ENCODE results near the gene MAP3K20. TPM values are rescaled to one million over a fixed set of nuclear protein-coding genes. Genes with fewer than 3 reads are reported as not detected.
"Not testable (repeated sequence)": the region's sequence is repeated elsewhere in the genome, so short reads cannot be mapped to it uniquely, and the experiment has no call there.

Gene MAP3K20
- total and polyA plus RNA-seq, 4 donors, result 25.6 to 109 (median 56.5) TPM

GRCh38 chr2:173248381-173248780 is 172.7 kb downstream of the MAP3K20 start:
- Histone ChIP-seq H3K36me3 (ENCODE audit: control insufficient read depth in 1 of 2, insufficient read depth in 2 of 2, low read length in 1 of 2) (peaks cover 0 to 2% of the 10 kb centered on the region in 2 donors), H3K27ac (ENCODE audit: low read depth in 1 of 2, low read length in 2 of 2) (no peak overlapping the region), H3K9me3 (ENCODE audit: control insufficient read depth, low read length) (no peaks in the 10 kb centered on the region), H3K4me3 (ENCODE audit: low read length in 2 of 2) (no peak overlapping the region), H3K4me1 (ENCODE audit: control insufficient read depth in 1 of 2, insufficient read depth in 2 of 2, low read length in 2 of 2) (no peaks in the 10 kb centered on the region), H3K27me3 (ENCODE audit: control insufficient read depth in 1 of 2, insufficient read depth in 2 of 2, low read length in 1 of 2) (no peaks in the 10 kb centered on the region)
- no peak for DNase-seq
- no peak for ATAC-seq (ENCODE audit: low FRiP score)
- 88 to 93% methylated on average over 2 of the region's 2 CpGs for WGBS, 2 donors
- intact Hi-C loops (cut with DNase I), result no loop called here

DNA sequence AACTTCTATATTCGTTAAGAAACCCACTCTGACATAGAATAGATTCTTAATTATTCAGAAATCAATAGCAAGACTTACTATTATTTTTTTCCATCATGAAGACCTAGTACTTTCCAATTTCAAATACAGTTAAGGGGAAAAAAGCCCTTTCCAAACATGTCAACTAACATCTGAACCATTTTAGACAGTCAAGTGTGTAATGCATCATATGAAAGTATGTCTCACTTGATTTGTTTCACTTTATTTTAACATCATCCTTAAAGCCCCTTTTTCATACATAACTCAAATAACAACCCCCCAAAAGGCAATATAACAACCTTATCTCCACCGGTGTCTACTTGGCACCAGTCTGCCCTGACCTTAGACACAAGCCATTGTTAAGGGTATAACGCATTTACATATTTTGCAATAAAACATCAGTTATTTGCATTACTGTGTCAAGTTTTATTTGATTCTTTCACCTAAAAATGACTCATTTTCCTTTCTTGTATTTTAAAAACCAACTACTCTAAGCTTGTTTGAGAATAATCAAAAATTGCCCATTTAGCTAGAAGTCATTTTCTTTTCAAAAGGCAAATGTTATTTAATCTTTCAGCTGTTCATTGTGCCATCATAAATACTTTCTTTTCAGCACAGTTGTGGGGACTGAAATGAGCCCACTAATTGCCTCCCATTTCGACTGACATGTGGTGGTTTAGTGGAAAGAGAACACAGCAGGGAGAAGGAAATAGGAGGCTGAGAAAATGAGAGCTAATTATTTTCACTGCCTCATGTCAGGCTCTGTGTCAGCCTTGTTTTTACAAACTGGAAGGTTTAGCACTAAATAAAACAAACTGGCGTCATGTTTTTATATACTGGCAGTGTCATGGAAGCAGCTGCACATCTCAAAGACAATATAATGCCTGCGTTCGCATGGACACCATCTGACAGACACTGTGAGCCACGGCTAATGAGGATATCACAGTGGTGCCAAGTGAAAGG is 174.3 kb downstream of the MAP3K20 start:
- 82 to 87% methylated on average over 8 of the region's 8 CpGs for WGBS, 2 donors
- no peaks in the 10 kb centered on the region for H3K27me3 ChIP-seq (ENCODE audit: control insufficient read depth in 1 of 2, insufficient read depth in 2 of 2, low read length in 1 of 2)
- ATAC-seq (ENCODE audit: low FRiP score) (no peak), DNase-seq (no peak)
- no peaks in the 10 kb centered on the region for H3K36me3 ChIP-seq (ENCODE audit: control insufficient read depth in 1 of 2, insufficient read depth in 2 of 2, low read length in 1 of 2)
- no peaks in the 10 kb centered on the region for H3K9me3 ChIP-seq (ENCODE audit: control insufficient read depth, low read length)
- no peak overlapping the region for H3K27ac ChIP-seq (ENCODE audit: low read depth in 1 of 2, low read length in 2 of 2)
- intact Hi-C loops (cut with DNase I), result no loop called here
- H3K4me3 ChIP-seq (ENCODE audit: low read length in 2 of 2), result no peak overlapping the region
- no peaks in the 10 kb centered on the region for H3K4me1 ChIP-seq (ENCODE audit: control insufficient read depth in 1 of 2, insufficient read depth in 2 of 2, low read length in 2 of 2)

GRCh38 chr2:173251225-173251624 is 175.6 kb downstream of the MAP3K20 start:
- no peaks in the 10 kb centered on the region for H3K36me3 ChIP-seq (ENCODE audit: control insufficient read depth in 1 of 2, insufficient read depth in 2 of 2, low read length in 1 of 2)
- H3K27ac ChIP-seq (ENCODE audit: low read depth in 1 of 2, low read length in 2 of 2), result no peak overlapping the region
- no peaks in the 10 kb centered on the region for H3K27me3 ChIP-seq (ENCODE audit: control insufficient read depth in 1 of 2, insufficient read depth in 2 of 2, low read length in 1 of 2)
- no peaks in the 10 kb centered on the region for H3K4me1 ChIP-seq (ENCODE audit: control insufficient read depth in 1 of 2, insufficient read depth in 2 of 2, low read length in 2 of 2)
- H3K9me3 ChIP-seq (ENCODE audit: control insufficient read depth, low read length), result no peaks in the 10 kb centered on the region
- intact Hi-C loops (cut with DNase I), result no loop called here
- DNase-seq, result no peak
- ATAC-seq (ENCODE audit: low FRiP score), result no peak
- no peak overlapping the region for H3K4me3 ChIP-seq (ENCODE audit: low read length in 2 of 2)
- WGBS, 2 donors, result 97 to 100% methylated on average over 2 of the region's 2 CpGs

- DNase-seq (no peak), ATAC-seq (ENCODE audit: low FRiP score) (no peak)
- H3K4me1 ChIP-seq (ENCODE audit: control insufficient read depth in 1 of 2, insufficient read depth in 2 of 2, low read length in 2 of 2), result no peaks in the 10 kb centered on the region
- no peak overlapping the region for H3K27ac ChIP-seq (ENCODE audit: low read depth in 1 of 2, low read length in 2 of 2)
- no peaks in the 10 kb centered on the region for H3K27me3 ChIP-seq (ENCODE audit: control insufficient read depth in 1 of 2, insufficient read depth in 2 of 2, low read length in 1 of 2)
- H3K9me3 ChIP-seq (ENCODE audit: control insufficient read depth, low read length), result no peaks in the 10 kb centered on the region
- WGBS, 2 donors, result 88 to 92% methylated on average over 5 of the region's 5 CpGs
- H3K36me3 ChIP-seq (ENCODE audit: control insufficient read depth in 1 of 2, insufficient read depth in 2 of 2, low read length in 1 of 2), result no peaks in the 10 kb centered on the region
- no peak overlapping the region for H3K4me3 ChIP-seq (ENCODE audit: low read length in 2 of 2)
- intact Hi-C loops (cut with DNase I), result no loop called here
Observed at GRCh38 chr2:173252581-173252980, 176.9 kb downstream of the MAP3K20 start.

- no peak for DNase-seq
- ATAC-seq (ENCODE audit: low FRiP score), result no peak
- Histone ChIP-seq H3K27ac (ENCODE audit: low read depth in 1 of 2, low read length in 2 of 2) (no peak overlapping the region), H3K9me3 (ENCODE audit: control insufficient read depth, low read length) (no peaks in the 10 kb centered on the region), H3K36me3 (ENCODE audit: control insufficient read depth in 1 of 2, insufficient read depth in 2 of 2, low read length in 1 of 2) (peaks cover 0 to 1% of the 10 kb centered on the region in 2 donors), H3K4me1 (ENCODE audit: control insufficient read depth in 1 of 2, insufficient read depth in 2 of 2, low read length in 2 of 2) (no peaks in the 10 kb centered on the region), H3K27me3 (ENCODE audit: control insufficient read depth in 1 of 2, insufficient read depth in 2 of 2, low read length in 1 of 2) (no peaks in the 10 kb centered on the region), H3K4me3 (ENCODE audit: low read length in 2 of 2) (no peak overlapping the region)
- WGBS, 2 donors, result 98 to 100% methylated on average over 1 of the region's 1 CpG
- intact Hi-C loops (cut with DNase I), result no loop called here
Observed at GRCh38 chr2:173254659-173255058, 179.0 kb downstream of the MAP3K20 start.

GRCh38 chr2:173258701-173259100 is 183.1 kb downstream of the MAP3K20 start:
- 92 to 94% methylated on average over 4 of the region's 4 CpGs for WGBS, 2 donors

GRCh38 chr2:173262356-173262755 is 186.7 kb downstream of the MAP3K20 start:
- H3K9me3 ChIP-seq (ENCODE audit: control insufficient read depth, low read length); H3K4me1 ChIP-seq (ENCODE audit: control insufficient read depth in 1 of 2, insufficient read depth in 2 of 2, low read length in 2 of 2); H3K27ac ChIP-seq (ENCODE audit: low read depth in 1 of 2, low read length in 2 of 2); intact Hi-C loops (cut with DNase I); H3K27me3 ChIP-seq (ENCODE audit: control insufficient read depth in 1 of 2, insufficient read depth in 2 of 2, low read length in 1 of 2); ATAC-seq (ENCODE audit: low FRiP score); H3K4me3 ChIP-seq (ENCODE audit: low read length in 2 of 2): not testable (repeated sequence)
- DNase-seq, result peak in 1 of 2 donors; percentile 59
- H3K36me3 ChIP-seq (ENCODE audit: control insufficient read depth in 1 of 2, insufficient read depth in 2 of 2, low read length in 1 of 2), result peaks cover 6 to 24% of the 10 kb centered on the region in 2 donors
- WGBS, 2 donors, result 90 to 96% methylated on average over 5 of the region's 5 CpGs

More at GRCh38 chr2:173258701-173259100, 183.1 kb downstream of the MAP3K20 start:
- Histone ChIP-seq H3K4me1 (ENCODE audit: control insufficient read depth in 1 of 2, insufficient read depth in 2 of 2, low read length in 2 of 2) (no peaks in the 10 kb centered on the region), H3K9me3 (ENCODE audit: control insufficient read depth, low read length) (no peaks in the 10 kb centered on the region), H3K36me3 (ENCODE audit: control insufficient read depth in 1 of 2, insufficient read depth in 2 of 2, low read length in 1 of 2) (peaks cover 1 to 10% of the 10 kb centered on the region in 2 donors), H3K27me3 (ENCODE audit: control insufficient read depth in 1 of 2, insufficient read depth in 2 of 2, low read length in 1 of 2) (no peaks in the 10 kb centered on the region), H3K4me3 (ENCODE audit: low read length in 2 of 2) (no peak overlapping the region), H3K27ac (ENCODE audit: low read depth in 1 of 2, low read length in 2 of 2) (no peak overlapping the region)
- ATAC-seq (ENCODE audit: low FRiP score) (no peak), DNase-seq (no peak)
- intact Hi-C loops (cut with DNase I), result no loop called here

GRCh38 chr2:173264151-173264550 is 188.5 kb downstream of the MAP3K20 start:
- no peaks in the 10 kb centered on the region for H3K9me3 ChIP-seq (ENCODE audit: control insufficient read depth, low read length)
- no peak for ATAC-seq (ENCODE audit: low FRiP score)
- H3K4me3 ChIP-seq (ENCODE audit: low read length in 2 of 2), result no peak overlapping the region
- peaks cover 5 to 24% of the 10 kb centered on the region in 2 donors for H3K36me3 ChIP-seq (ENCODE audit: control insufficient read depth in 1 of 2, insufficient read depth in 2 of 2, low read length in 1 of 2)
- WGBS, 2 donors, result 92 to 95% methylated on average over 4 of the region's 4 CpGs
- DNase-seq, result no peak
- H3K27ac ChIP-seq (ENCODE audit: low read depth in 1 of 2, low read length in 2 of 2), result no peak overlapping the region
- H3K4me1 ChIP-seq (ENCODE audit: control insufficient read depth in 1 of 2, insufficient read depth in 2 of 2, low read length in 2 of 2), result no peaks in the 10 kb centered on the region
- no peaks in the 10 kb centered on the region for H3K27me3 ChIP-seq (ENCODE audit: control insufficient read depth in 1 of 2, insufficient read depth in 2 of 2, low read length in 1 of 2)
- intact Hi-C loops (cut with DNase I), result no loop called here

All from aorta (tissue), 5 donors.